ENCODE results near the gene ATP8B3. TPM values are rescaled to one million over a fixed set of nuclear protein-coding genes. Genes with fewer than 3 reads are reported as not detected.

ATP8B3 gene
- total and polyA plus RNA-seq, 2 experiments from 2014 or later: 2.1 to 6.0 TPM

DNA sequence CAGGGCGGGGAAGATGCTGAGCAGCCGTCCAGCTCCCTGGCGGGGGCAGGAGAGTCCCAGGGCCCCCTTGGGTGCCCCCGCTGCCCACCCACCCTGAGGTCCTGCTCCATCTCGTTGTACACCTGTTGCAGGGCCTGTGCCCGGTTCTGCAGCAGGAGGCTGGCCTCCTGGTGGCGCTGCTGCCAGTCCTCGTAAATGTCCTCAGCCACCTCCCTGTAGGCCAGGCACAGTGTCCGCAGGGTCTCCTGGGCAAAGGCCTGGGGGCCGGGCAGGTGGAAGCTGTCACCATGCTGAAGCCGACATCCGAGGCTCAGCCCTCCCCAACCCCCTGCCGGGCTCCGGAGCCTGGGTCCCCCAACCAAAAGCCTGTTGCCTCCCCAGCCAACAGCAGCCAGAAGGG lies 20.2 kb downstream of the ATP8B3 start:
- no peak overlapping the region for H2AFZ ChIP-seq
- no peak for ATAC-seq
- no peaks in the 10 kb centered on the region for H3K36me3 ChIP-seq (ENCODE audit: insufficient read depth)
- H3K27ac ChIP-seq (ENCODE audit: low read depth): no peak overlapping the region
- H3K4me2 ChIP-seq: no peak overlapping the region
- no peaks in the 10 kb centered on the region for H3K9me2 ChIP-seq (ENCODE audit: insufficient read depth)
- peaks cover 7% of the 10 kb centered on the region; the same call in 1 of the 2 replicates for H3F3A ChIP-seq (replicated peaks; ENCODE audit: low read depth)
- no peaks in the 10 kb centered on the region for H4K20me1 ChIP-seq (replicated peaks; ENCODE audit: insufficient read depth)
- Mint-ChIP-seq H3K4me1 (peaks cover 13% of the 10 kb centered on the region), H3K4me3 (no peak overlapping the region), H3K27me3 (ENCODE audit: insufficient read depth, low read depth, poor library complexity) (peaks cover 17% of the 10 kb centered on the region), H3K27ac (no peak overlapping the region), H3K36me3 (ENCODE audit: low read depth) (no peaks in the 10 kb centered on the region), H3K9me3 (peaks cover 12% of the 10 kb centered on the region; the same call in 2 of the 3 replicates)
- peaks cover 18% of the 10 kb centered on the region for H3K27me3 ChIP-seq (ENCODE audit: insufficient read depth)
- no peaks in the 10 kb centered on the region for H3K79me2 ChIP-seq (replicated peaks; ENCODE audit: insufficient read depth)
- H3K4me1 ChIP-seq (ENCODE audit: insufficient read depth): peaks cover 11% of the 10 kb centered on the region; the same call in 1 of the 2 replicates
- TF ChIP-seq CREB1 (CRISPR knock-in tag; IDR thresholded peaks at IDR 0.05; ENCODE audit: low read depth) (no peak), CTCF (conservative IDR thresholded peaks at IDR 0.05; ENCODE audit: low read depth in 2 of 2) (peak; percentile 28 to 59)
- no peak for DNase-seq (ENCODE audit: low spot score)
- no peak overlapping the region for H3K4me3 ChIP-seq

GRCh38 chr19:1790054-1790792 lies 21.9 kb downstream of the ATP8B3 start:
- Histone ChIP-seq H3F3A (replicated peaks; ENCODE audit: low read depth) (peaks cover 7% of the 10 kb centered on the region; the same call in 1 of the 2 replicates), H3K9me2 (ENCODE audit: insufficient read depth) (no peaks in the 10 kb centered on the region), H4K20me1 (replicated peaks; ENCODE audit: insufficient read depth) (no peaks in the 10 kb centered on the region), H2AFZ (no peak overlapping the region), H3K4me3 (peak overlapping the region; percentile 47), H3K36me3 (ENCODE audit: insufficient read depth) (no peaks in the 10 kb centered on the region), H3K4me1 (ENCODE audit: insufficient read depth) (peaks cover 11% of the 10 kb centered on the region; the same call in 1 of the 2 replicates), H3K27me3 (ENCODE audit: insufficient read depth) (peaks cover 18% of the 10 kb centered on the region), H3K79me2 (replicated peaks; ENCODE audit: insufficient read depth) (no peaks in the 10 kb centered on the region), H3K4me2 (peak overlapping the region; percentile 66; the same call in 1 of the 2 replicates), H3K27ac (ENCODE audit: low read depth) (no peak overlapping the region)
- Mint-ChIP-seq H3K9me3 (peaks cover 12% of the 10 kb centered on the region; the same call in 2 of the 3 replicates), H3K36me3 (ENCODE audit: low read depth) (no peaks in the 10 kb centered on the region), H3K4me3 (peak overlapping the region; percentile 50; the same call in 2 of the 3 replicates), H3K27me3 (ENCODE audit: insufficient read depth, low read depth, poor library complexity) (peaks cover 16% of the 10 kb centered on the region), H3K4me1 (peaks cover 8% of the 10 kb centered on the region), H3K27ac (no peak overlapping the region)
- DNase-seq (ENCODE audit: low spot score): peak; percentile 80
- ATAC-seq: no peak; the same call in 2 of the 3 replicates
- TF ChIP-seq EZH2 (IDR thresholded peaks at IDR 0.05; ENCODE audit: low read depth, unreplicated experiment) (peak; percentile 32), ZNF114 (CRISPR knock-in tag; IDR thresholded peaks at IDR 0.05) (no peak)

GRCh38 chr19:1789261-1790041 lies 22.6 kb downstream of the ATP8B3 start:
- 0 out of 2 replicates have a peak, but pooled peaks cover 4% of the 10 kb centered on the region for H3K4me1 ChIP-seq (ENCODE audit: insufficient read depth)
- peaks cover 12% of the 10 kb centered on the region; the same call in 2 of the 3 replicates for H3K9me3 Mint-ChIP-seq
- no peaks in the 10 kb centered on the region for H3K9me2 ChIP-seq (ENCODE audit: insufficient read depth)
- H3K36me3 Mint-ChIP-seq (ENCODE audit: low read depth): no peaks in the 10 kb centered on the region
- peak overlapping the region; percentile 19; the same call in 2 of the 3 replicates for H3K4me3 Mint-ChIP-seq
- peak overlapping the region; percentile 63; the same call in 1 of the 2 replicates for H2AFZ ChIP-seq
- no peak overlapping the region for H3K27ac Mint-ChIP-seq
- TF ChIP-seq EZH2 (IDR thresholded peaks at IDR 0.05; ENCODE audit: low read depth, unreplicated experiment) (peak; percentile 68), CREB1 (CRISPR knock-in tag; IDR thresholded peaks at IDR 0.05; ENCODE audit: low read depth) (no peak), CTCF (conservative IDR thresholded peaks at IDR 0.05; ENCODE audit: low read depth in 2 of 2) (no peak), STAT1 (IDR thresholded peaks at IDR 0.05; ENCODE audit: unreplicated experiment) (no peak), JUNB (IDR thresholded peaks at IDR 0.05; ENCODE audit: unreplicated experiment) (no peak), ZNF114 (CRISPR knock-in tag; IDR thresholded peaks at IDR 0.05) (no peak)
- peak overlapping the region; percentile 57 for H3K4me3 ChIP-seq
- DNase-seq (ENCODE audit: low spot score) (no peak), ATAC-seq (peak; percentile 12)
- no peak overlapping the region for H3K27ac ChIP-seq (ENCODE audit: low read depth)
- H3K4me1 Mint-ChIP-seq: peaks cover 5% of the 10 kb centered on the region
- H3F3A ChIP-seq (replicated peaks; ENCODE audit: low read depth): peaks cover 7% of the 10 kb centered on the region; the same call in 1 of the 2 replicates
- peaks cover 18% of the 10 kb centered on the region for H3K27me3 ChIP-seq (ENCODE audit: insufficient read depth)
- H3K4me2 ChIP-seq: peak overlapping the region; percentile 74
- no peaks in the 10 kb centered on the region for H3K79me2 ChIP-seq (replicated peaks; ENCODE audit: insufficient read depth)
- H3K36me3 ChIP-seq (ENCODE audit: insufficient read depth): no peaks in the 10 kb centered on the region
- H4K20me1 ChIP-seq (replicated peaks; ENCODE audit: insufficient read depth): no peaks in the 10 kb centered on the region
- peaks cover 16% of the 10 kb centered on the region for H3K27me3 Mint-ChIP-seq (ENCODE audit: insufficient read depth, low read depth, poor library complexity)

Data from GM23338 (cell line).